SKM-1 (cell line): ENCODE measurements around the gene PLEKHG5.
"Not testable (repeated sequence)": the region's sequence is repeated elsewhere in the genome, so short reads cannot be mapped to it uniquely, and the experiment has no call there.

Experiments used
- DNase-seq: peaks from one replicate; lab custom pipeline; 2025; ENCODE audit not compliant: unreplicated experiment; lab: John Stamatoyannopoulos, UW

The PLEKHG5 gene

GRCh38 chr1:6464915-6465314 lies 26.6 kb downstream of the PLEKHG5 start:
- no peak for DNase-seq

- DNase-seq: no peak
Measured at GRCh38 chr1:6464514-6464836, 27.0 kb downstream of the PLEKHG5 start.

- no peak for DNase-seq
Measured at GRCh38 chr1:6463120-6463412, 28.4 kb downstream of the PLEKHG5 start.

GRCh38 chr1:6462412-6463119 lies 28.9 kb downstream of the PLEKHG5 start:
- no peak for DNase-seq

GRCh38 chr1:6461538-6462411 lies 29.7 kb downstream of the PLEKHG5 start:
- no peak for DNase-seq

- no peak for DNase-seq
Measured at GRCh38 chr1:6461051-6461530, 30.4 kb downstream of the PLEKHG5 start.

- DNase-seq: no peak
Measured at GRCh38 chr1:6460301-6461050, 31.0 kb downstream of the PLEKHG5 start.

GRCh38 chr1:6459850-6460265 lies 31.6 kb downstream of the PLEKHG5 start:
- no peak for DNase-seq

- DNase-seq: no peak
Measured at GRCh38 chr1:6456800-6457466, 34.5 kb downstream of the PLEKHG5 start.

- DNase-seq: not testable (repeated sequence)
Measured at GRCh38 chr1:6455752-6456520, 35.5 kb downstream of the PLEKHG5 start.

GRCh38 chr1:6454856-6455751 lies 36.4 kb downstream of the PLEKHG5 start:
- no peak for DNase-seq

GRCh38 chr1:6453895-6454855 lies 37.3 kb downstream of the PLEKHG5 start:
- not testable (repeated sequence) for DNase-seq

GRCh38 chr1:6450943-6451373 lies 40.5 kb downstream of the PLEKHG5 start:
- no peak for DNase-seq

- DNase-seq: not testable (repeated sequence)
Measured at GRCh38 chr1:6450486-6450885, 41.0 kb downstream of the PLEKHG5 start.

GRCh38 chr1:6450005-6450450 lies 41.4 kb downstream of the PLEKHG5 start:
- no peak for DNase-seq

GRCh38 chr1:6448749-6449631 lies 42.5 kb downstream of the PLEKHG5 start:
- DNase-seq: no peak
